ENCODE data around the gene HOXB2.
A peak's percentile ranks its signal among the peaks of the same experiment; 100 is the strongest.

Gene HOXB2

DNA sequence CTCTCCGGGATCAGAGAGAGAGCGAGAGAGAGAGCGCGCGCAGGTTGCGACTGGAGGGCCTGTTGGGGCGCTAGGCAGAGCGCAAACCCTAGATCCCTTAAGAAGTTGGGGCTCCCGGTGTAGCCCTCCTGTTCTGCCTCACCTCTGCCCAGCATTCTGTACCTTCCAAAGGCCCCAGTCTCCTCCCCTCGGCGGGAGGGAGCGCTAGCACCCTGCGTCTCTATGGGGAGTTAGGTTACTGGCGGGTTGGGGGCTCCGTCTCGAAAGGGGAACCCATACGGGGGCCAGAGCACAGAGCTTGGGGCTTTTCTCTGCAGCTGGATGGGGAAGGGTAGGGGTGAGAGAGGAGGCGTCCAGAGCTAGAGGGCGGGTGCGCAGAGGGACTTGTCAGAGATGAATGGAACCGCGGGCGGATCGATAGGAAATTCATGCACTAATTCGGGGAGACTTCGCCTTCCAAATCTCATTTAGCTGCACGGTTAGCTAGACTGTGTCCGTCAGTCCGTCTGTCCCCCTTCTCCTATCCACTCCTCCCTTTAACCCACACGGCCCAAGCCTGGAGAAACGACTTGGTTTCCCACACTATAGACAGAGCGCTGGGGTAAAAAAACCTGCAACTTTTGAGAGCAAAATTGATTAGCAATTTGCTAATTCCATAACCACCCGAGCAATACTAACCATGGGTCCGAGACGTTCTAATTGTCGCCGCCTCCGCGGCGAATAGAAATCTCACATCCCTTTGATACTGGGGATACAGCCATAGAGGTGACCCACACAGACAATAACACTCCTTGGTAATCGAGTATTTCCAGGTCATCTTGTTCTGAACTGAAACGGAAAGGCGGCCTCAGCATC lies 33.9 kb upstream of the HOXB2 start:
- DNase-seq (ENCODE audit: low read depth) = no peak

- peak; percentile 52 for DNase-seq (ENCODE audit: low read depth)
These were observed 33.2 kb upstream of the HOXB2 start, which contains the start of gene HOXB4 for GRCh38 chr17:48577946-48578615. HOXB4 (minus strand) TSS chr17:48578350; CDS start chr17:48578319, 31 bp downstream.

DNA sequence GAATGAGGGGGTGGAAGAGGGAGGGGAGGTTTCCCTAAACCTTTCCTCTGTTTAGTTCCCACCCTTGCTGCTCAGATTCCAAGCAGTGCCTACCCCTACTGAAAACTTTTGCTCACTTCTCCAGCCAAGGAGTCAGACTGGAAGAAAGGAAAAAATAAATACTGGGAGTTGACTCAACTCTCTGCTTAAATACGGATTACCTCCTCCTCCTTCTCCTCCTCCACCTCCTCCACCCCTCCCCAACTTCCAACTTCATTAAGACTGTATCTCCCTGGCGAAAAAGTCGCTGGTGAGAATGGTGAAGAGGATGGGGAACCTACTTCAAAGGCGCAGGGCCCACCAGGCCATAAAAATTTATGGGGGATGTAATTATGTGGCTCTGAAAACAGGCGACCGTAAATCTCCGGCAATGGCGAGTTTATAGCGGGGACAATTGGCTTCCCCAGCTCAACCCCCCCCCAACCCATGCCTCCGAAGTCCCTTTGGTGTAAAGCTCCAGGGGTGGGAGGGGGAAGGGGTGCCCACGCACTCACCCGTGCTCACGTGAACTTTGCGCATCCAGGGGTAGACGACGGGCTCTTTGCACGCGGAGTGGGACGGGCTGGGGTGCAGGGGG lies 32.5 kb upstream of the HOXB2 start:
- DNase-seq (ENCODE audit: low read depth) = no peak

GRCh38 chr17:48576479-48577309 lies 31.8 kb upstream of the HOXB2 start:
- no peak for DNase-seq (ENCODE audit: low read depth)

DNA sequence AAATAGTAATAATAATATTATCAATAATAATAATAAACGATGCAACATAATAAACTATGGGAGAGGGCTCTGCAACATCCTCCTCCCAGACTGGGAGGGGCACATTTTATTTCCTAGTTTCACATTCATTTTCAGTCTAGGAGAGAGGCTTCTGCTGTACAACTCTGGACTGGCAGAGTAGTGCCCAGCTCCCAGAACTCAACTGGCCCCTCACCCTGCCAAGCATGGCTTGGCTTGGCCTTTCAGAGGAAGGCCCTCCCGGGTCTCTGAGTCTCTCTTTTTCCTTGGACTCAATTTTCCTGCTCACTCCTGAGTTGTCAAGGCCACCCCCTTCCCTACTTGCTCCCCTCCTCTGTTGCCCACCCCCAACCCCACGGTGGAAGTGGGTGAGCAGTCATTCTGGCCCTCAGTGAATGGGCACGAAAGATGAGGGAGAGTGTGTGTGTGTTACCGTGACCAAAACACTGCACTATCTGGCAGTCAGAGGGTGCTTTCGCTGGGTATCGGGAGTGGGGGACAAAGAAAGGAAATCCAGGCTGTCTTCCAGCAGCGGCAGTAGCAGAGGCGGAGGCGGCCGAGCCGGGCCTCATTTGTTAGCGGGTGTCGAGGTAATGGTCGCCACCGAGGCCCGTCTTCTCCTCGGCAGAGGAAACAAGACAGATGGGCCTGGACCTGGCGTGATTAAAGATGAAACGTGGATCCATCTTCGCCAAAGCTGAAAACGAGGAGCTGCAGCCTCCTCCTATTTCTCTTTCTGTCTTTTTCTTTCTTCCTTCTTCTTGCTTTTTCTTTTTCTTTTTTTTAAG lies 31.0 kb upstream of the HOXB2 start:
- no peak for DNase-seq (ENCODE audit: low read depth)

DNA sequence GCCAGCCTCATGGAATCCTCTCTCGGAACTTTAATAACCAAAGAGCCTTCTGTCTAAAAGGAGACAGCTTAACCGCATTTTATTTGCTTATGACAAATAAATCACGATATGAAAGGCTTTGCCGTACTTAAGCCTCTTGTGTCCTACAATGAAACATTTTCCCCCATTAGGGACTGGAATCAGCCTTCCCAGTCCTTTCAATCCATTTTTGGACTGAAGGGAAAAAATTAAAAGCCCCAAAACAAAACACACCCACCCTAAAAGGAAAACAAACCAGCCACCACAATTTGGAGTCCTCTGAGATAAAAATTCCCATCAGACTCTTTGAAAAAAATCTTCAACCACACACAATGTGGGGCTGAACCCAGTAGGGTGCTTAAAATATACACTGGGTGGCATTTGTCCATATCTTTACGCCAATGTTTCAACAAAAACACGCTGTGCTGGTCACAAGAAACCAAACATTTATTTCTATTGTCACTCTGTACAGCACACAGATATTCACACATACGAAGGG lies 30.2 kb upstream of the HOXB2 start:
- no peak for DNase-seq (ENCODE audit: low read depth)

DNA sequence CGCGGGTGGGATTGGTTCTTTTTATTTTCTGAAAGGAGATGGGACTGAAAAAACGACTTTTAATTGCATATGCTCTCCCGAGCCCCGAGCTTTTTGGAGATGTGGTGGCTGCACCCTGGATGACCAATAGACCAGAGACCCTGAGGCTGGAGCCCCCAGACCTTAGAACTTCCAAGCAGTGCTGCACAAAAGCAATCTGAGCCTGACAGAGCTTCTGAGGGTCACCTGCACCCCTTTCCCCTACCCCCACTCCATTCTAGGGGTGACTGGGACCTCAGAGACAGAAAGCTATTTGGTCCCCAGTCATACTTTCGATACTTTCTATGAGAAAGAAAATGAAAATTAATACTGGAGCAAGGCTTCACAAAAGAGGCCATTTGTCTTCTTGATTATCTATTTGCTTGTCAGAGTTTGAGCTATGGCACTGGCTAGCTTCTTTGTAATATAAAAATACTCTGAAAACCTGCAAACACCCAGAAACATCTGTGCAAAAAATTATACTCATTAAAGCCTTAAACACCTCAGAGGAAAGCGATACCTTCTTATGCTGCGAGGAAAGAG lies 29.7 kb upstream of the HOXB2 start:
- DNase-seq (ENCODE audit: low read depth) = no peak

GRCh38 chr17:48571826-48572417 lies 27.0 kb upstream of the HOXB2 start:
- DNase-seq (ENCODE audit: low read depth) = no peak

DNA sequence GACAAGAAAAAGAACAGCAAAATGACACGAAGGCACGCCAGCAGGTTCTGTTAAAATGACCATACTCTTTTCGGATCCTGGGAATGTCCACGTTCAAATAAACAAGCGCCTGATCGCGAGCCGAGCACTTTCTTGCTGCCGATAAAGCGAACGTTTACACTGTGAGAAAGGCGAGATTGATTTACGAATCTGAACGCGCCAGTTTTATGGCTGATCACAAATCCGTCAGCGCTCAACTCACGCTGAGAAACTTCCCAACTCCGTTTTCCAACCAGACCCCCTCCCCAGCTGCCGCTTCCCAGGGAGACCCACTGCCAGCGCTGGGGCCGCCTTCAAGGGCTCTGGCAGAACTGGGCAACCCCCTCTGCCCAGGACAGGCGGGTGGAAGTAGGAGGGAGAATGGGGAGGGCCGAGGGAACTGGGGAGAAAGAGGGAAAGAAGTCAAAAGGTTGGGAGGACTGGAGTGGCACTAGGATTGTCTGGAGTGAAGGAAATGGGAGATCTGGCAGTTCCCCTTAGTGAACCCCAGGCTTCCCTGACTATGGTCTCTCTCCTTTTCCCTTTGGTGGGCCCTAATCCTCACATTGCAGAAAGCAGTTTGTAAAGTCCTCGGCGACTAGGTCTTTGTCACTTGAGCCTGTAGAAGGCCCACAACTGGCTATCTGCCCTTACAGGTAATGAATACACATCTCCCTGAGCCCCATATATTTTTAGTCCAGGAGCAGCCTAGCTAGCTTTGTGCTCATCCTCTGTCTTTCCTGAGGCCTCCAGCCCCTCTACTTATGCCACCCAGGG lies 26.3 kb upstream of the HOXB2 start:
- no peak for DNase-seq (ENCODE audit: low read depth)

DNA sequence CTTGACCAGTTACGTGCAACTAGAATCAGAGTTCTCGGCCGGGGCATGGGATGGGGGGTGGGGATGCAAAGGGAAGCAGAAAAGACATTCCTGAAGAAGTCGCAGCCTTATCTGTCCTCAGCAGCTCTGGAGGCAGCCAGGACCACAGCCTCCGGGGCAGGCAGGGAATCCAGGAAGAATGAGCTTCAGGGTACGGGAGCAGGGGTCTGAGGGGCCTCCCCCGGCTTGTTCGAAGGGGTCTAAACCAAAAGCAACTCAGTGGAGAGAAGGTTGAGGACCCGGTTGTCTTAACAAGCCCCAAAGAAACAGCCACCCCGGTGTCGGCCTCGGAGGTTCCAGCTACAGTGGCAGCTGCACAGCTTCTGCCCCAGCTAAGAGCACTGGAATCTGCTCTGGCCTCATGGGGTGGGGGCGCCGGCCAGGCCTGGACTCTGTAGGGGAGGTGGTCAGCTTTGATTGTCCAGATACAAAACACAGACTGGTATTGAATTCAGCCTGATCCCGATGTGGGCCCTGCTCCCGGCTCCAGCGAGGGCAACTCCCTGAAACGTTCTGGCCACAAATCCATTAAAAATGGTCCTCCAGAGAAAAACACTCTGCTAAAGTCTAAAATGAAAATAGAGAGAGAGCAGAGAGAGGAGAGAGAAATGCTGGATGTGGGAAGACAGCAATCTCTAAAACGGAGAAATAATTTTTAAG lies 25.6 kb upstream of the HOXB2 start:
- DNase-seq (ENCODE audit: low read depth) = no peak

DNA sequence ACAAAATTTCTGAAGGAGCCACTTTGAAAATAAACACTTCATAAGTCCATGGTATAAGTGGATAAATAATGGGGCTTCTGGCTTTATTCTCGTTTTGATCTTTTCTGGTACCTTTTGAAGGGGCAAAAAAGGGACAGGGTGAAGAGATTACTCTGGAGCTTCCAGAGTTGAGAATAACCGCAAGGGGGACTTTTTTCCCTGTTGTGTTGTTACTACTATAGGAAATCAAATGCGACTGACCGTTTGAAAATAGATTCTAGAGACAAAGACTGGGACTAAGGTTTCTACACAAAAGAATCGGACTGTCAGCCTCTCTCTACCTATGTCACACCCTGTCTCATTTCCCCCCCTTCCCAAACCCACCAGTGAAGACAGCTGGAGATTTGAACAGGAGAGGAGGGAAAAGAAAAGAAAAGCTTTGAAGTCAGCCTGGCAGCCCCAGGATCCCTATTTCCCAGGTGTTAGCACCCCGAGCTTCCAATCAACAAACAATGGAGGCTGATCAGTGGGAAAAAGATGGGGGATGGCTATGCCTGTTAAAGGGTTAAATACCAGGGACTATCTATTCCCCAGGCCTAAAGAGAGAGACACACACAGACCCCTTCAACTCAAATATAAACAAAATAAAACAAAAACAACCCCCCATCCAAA lies 24.9 kb upstream of the HOXB2 start:
- DNase-seq (ENCODE audit: low read depth) = no peak

- DNase-seq (ENCODE audit: low read depth) = no peak
These were observed 24.3 kb upstream of the HOXB2 start for GRCh38 chr17:48569240-48569582.

DNA sequence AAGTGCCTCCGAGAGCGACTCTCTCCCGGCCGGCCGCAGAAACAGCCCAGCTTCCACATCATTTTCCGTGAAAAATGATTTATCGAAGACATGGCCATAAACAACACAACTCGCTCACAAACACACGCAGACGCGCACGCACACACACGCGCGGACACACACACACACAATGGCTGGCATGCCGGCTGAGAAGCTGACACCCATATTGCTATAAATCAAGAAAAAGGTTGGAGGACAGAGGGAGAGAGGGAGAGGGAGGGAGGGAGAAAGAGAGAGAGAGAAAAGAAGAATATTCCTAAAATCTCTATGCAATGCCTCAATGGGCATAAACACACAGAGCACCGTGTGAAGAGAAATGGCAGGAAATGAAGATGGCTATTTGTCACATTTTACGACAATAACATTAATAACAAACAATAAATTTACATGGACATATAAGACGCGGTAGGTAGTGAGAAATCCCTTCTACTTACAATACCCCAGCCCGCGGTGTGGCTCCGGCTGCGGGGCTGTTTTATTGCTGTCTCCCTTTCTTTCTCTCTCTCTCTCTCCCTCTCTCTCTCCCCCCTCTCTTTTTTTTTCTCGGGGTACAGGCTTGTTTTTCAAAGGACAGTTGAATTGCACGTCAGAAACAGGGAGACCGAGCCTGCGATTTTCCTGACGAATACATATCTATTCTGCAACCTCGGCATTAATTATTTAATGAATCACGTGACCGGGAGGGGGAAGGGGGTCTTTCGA lies 23.8 kb upstream of the HOXB2 start:
- no peak for DNase-seq (ENCODE audit: low read depth)

GRCh38 chr17:48567646-48568354 lies 22.9 kb upstream of the HOXB2 start:
- DNase-seq (ENCODE audit: low read depth) = no peak

DNA sequence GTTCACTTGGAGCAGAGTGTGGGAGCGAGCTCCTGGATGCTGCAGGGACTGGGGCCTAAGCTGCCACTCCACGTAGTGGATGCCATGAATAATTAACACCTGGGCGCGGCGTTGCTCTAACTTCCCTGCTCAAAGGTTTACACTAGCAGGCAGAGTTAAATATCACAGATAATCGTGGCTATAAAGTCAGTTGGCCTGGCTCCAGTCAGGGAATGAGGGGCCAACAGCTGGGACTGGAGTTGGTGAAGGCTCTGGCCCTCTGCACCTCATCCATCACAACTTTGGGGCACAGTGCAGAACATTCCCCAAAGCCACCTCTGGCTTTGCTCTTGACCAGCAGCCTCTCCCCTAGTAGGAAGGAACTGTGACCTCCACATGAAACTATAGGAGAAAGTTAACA lies 22.3 kb upstream of the HOXB2 start:
- DNase-seq (ENCODE audit: low read depth) = no peak

GRCh38 chr17:48566717-48567116 lies 21.8 kb upstream of the HOXB2 start:
- DNase-seq (ENCODE audit: low read depth) = no peak
